Measurements from ENCODE around the gene ARHGAP18.

Gene ARHGAP18

GRCh38 chr6:129644567-129645015 lies 65.4 kb downstream of the ARHGAP18 start:
- Histone ChIP-seq H3K4me2 (ENCODE audit: low read length) (no peak overlapping the region), H3K27me3 (ENCODE audit: control insufficient read depth, low read length) (no peaks in the 10 kb centered on the region), H3K36me3 (ENCODE audit: control insufficient read depth, low read length) (no peaks in the 10 kb centered on the region), H3K4me3 (ENCODE audit: low read length) (no peak overlapping the region), H4K20me1 (ENCODE audit: control insufficient read depth, insufficient read depth, low read depth, low read length) (no peaks in the 10 kb centered on the region), H3F3A (ENCODE audit: control insufficient read depth, insufficient read depth) (no peaks in the 10 kb centered on the region), H3K9me2 (replicated peaks; ENCODE audit: control insufficient read depth, low read length) (no peaks in the 10 kb centered on the region), H3K9me3 (ENCODE audit: control insufficient read depth, insufficient read depth, low read length) (no peaks in the 10 kb centered on the region), H3K4me1 (ENCODE audit: control insufficient read depth, low read length) (no peaks in the 10 kb centered on the region), H3K79me2 (ENCODE audit: control insufficient read depth, low read length) (no peaks in the 10 kb centered on the region), H3K27ac (ENCODE audit: low read depth, low read length) (no peak overlapping the region)
- TF ChIP-seq CTCF (IDR thresholded peaks at IDR 0.05; ENCODE audit: low read depth, low read length, poor library complexity, severe bottlenecking) (no peak), EZH2phosphoT487 (IDR thresholded peaks at IDR 0.05; ENCODE audit: borderline replicate concordance, low read length) (no peak)

- H3K79me2 ChIP-seq (ENCODE audit: control insufficient read depth, low read length) = no peaks in the 10 kb centered on the region
- no peaks in the 10 kb centered on the region for H3K36me3 ChIP-seq (ENCODE audit: control insufficient read depth, low read length)
- H3K9me3 ChIP-seq (ENCODE audit: control insufficient read depth, insufficient read depth, low read length) = no peaks in the 10 kb centered on the region
- no peaks in the 10 kb centered on the region for H3K4me1 ChIP-seq (ENCODE audit: control insufficient read depth, low read length)
- no peaks in the 10 kb centered on the region for H4K20me1 ChIP-seq (ENCODE audit: control insufficient read depth, insufficient read depth, low read depth, low read length)
- no peaks in the 10 kb centered on the region for H3K9me2 ChIP-seq (replicated peaks; ENCODE audit: control insufficient read depth, low read length)
- H3K4me3 ChIP-seq (ENCODE audit: low read length) = no peak overlapping the region
- no peak for TF ChIP-seq EZH2phosphoT487 (IDR thresholded peaks at IDR 0.05; ENCODE audit: borderline replicate concordance, low read length)
- TF ChIP-seq CTCF (IDR thresholded peaks at IDR 0.05; ENCODE audit: low read depth, low read length, poor library complexity, severe bottlenecking) = no peak
- H3F3A ChIP-seq (ENCODE audit: control insufficient read depth, insufficient read depth) = no peaks in the 10 kb centered on the region
- H3K4me2 ChIP-seq (ENCODE audit: low read length) = no peak overlapping the region
- no peak overlapping the region for H3K27ac ChIP-seq (ENCODE audit: low read depth, low read length)
- H3K27me3 ChIP-seq (ENCODE audit: control insufficient read depth, low read length) = no peaks in the 10 kb centered on the region
Measured at GRCh38 chr6:129643968-129644367, 66.0 kb downstream of the ARHGAP18 start.

- H3K4me1 ChIP-seq (ENCODE audit: control insufficient read depth, low read length) = no peaks in the 10 kb centered on the region
- no peaks in the 10 kb centered on the region for H3K79me2 ChIP-seq (ENCODE audit: control insufficient read depth, low read length)
- no peak overlapping the region for H3K27ac ChIP-seq (ENCODE audit: low read depth, low read length)
- no peaks in the 10 kb centered on the region for H3F3A ChIP-seq (ENCODE audit: control insufficient read depth, insufficient read depth)
- no peaks in the 10 kb centered on the region for H3K27me3 ChIP-seq (ENCODE audit: control insufficient read depth, low read length)
- H3K9me2 ChIP-seq (replicated peaks; ENCODE audit: control insufficient read depth, low read length) = no peaks in the 10 kb centered on the region
- H4K20me1 ChIP-seq (ENCODE audit: control insufficient read depth, insufficient read depth, low read depth, low read length) = no peaks in the 10 kb centered on the region
- no peak overlapping the region for H3K4me3 ChIP-seq (ENCODE audit: low read length)
- no peak for TF ChIP-seq CTCF (IDR thresholded peaks at IDR 0.05; ENCODE audit: low read depth, low read length, poor library complexity, severe bottlenecking)
- no peak for TF ChIP-seq EZH2phosphoT487 (IDR thresholded peaks at IDR 0.05; ENCODE audit: borderline replicate concordance, low read length)
- H3K36me3 ChIP-seq (ENCODE audit: control insufficient read depth, low read length) = no peaks in the 10 kb centered on the region
- H3K9me3 ChIP-seq (ENCODE audit: control insufficient read depth, insufficient read depth, low read length) = no peaks in the 10 kb centered on the region
- no peak overlapping the region for H3K4me2 ChIP-seq (ENCODE audit: low read length)
Measured at GRCh38 chr6:129643176-129643575, 66.8 kb downstream of the ARHGAP18 start.

GRCh38 chr6:129642322-129642721 lies 67.7 kb downstream of the ARHGAP18 start:
- Histone ChIP-seq H3K4me1 (ENCODE audit: control insufficient read depth, low read length) (no peaks in the 10 kb centered on the region), H3K4me2 (ENCODE audit: low read length) (no peak overlapping the region), H3F3A (ENCODE audit: control insufficient read depth, insufficient read depth) (no peaks in the 10 kb centered on the region)

More at GRCh38 chr6:129642322-129642721, 67.7 kb downstream of the ARHGAP18 start:
- H3K9me3 ChIP-seq (ENCODE audit: control insufficient read depth, insufficient read depth, low read length) = no peaks in the 10 kb centered on the region
- H3K36me3 ChIP-seq (ENCODE audit: control insufficient read depth, low read length) = no peaks in the 10 kb centered on the region
- TF ChIP-seq CTCF (IDR thresholded peaks at IDR 0.05; ENCODE audit: low read depth, low read length, poor library complexity, severe bottlenecking) (no peak), EZH2phosphoT487 (IDR thresholded peaks at IDR 0.05; ENCODE audit: borderline replicate concordance, low read length) (no peak)
- no peaks in the 10 kb centered on the region for H3K79me2 ChIP-seq (ENCODE audit: control insufficient read depth, low read length)
- H3K27me3 ChIP-seq (ENCODE audit: control insufficient read depth, low read length) = no peaks in the 10 kb centered on the region
- no peak overlapping the region for H3K4me3 ChIP-seq (ENCODE audit: low read length)
- H4K20me1 ChIP-seq (ENCODE audit: control insufficient read depth, insufficient read depth, low read depth, low read length) = no peaks in the 10 kb centered on the region
- H3K27ac ChIP-seq (ENCODE audit: low read depth, low read length) = no peak overlapping the region
- no peaks in the 10 kb centered on the region for H3K9me2 ChIP-seq (replicated peaks; ENCODE audit: control insufficient read depth, low read length)
